Left ventricle myocardium inferior (tissue), 1 donor: Measurements from ENCODE around the gene PRDM16. TPM values are rescaled to one million over a fixed set of nuclear protein-coding genes. Genes with fewer than 3 reads are reported as not detected.

Experiments
- DNase-seq: peaks from one replicate; pipeline ENCODE4 v3.0.0-alpha.2; 2020
- H3K27ac ChIP-seq: fragments of 200-600 bp; replicated peaks from 2 replicates; pipeline ENCODE4 v1.8.0; 2021
- H3K27me3 ChIP-seq: fragments of 200-600 bp; 2 replicates; pipeline ENCODE4 v1.8.0; 2021; ENCODE audit warnings: low read depth
- H3K36me3 ChIP-seq: fragments of 200-600 bp; 2 replicates; pipeline ENCODE4 v1.8.0; 2021
- H3K4me1 ChIP-seq: fragments of 200-600 bp; 2 replicates; pipeline ENCODE4 v1.8.0; 2021
- H3K4me3 ChIP-seq: fragments of 200-600 bp; 2 replicates; pipeline ENCODE4 v1.8.0; 2021; ENCODE audit warnings: mild to moderate bottlenecking, moderate library complexity
- H3K9me3 ChIP-seq: fragments of 200-600 bp; replicated peaks from 2 replicates; pipeline ENCODE4 v1.8.0; 2021
- intact Hi-C: fragments of 100-400 bp; cut with micrococcal nuclease; formaldehyde crosslinking; loops from one replicate; pipeline ENCODE4 v1.11.0; 2022
- total RNA-seq: library from RNA; stranded (reverse); fragmentation: NEBNext Ultra II Directional; extraction: Animal tissue kit (Norgen Biotek cat#: 25700); gene quantifications from one replicate; pipeline ENCODE4 v1.2.1, GENCODE V29; 2021
- TF ChIP-seq, protein P1 (sequence below): fragments of 200-600 bp; IDR thresholded peaks from 2 replicates; pipeline ENCODE4 v1.8.0; 2021; ENCODE audit warnings: antibody characterized with exemption, mild to moderate bottlenecking, borderline replicate concordance
- donor health status: DM: no; HTN: yes; CAD: no; lungs with severe emphysema.

PRDM16 gene
- total RNA-seq, 1 donor from 2014 or later: 16.6 TPM

GRCh38 chr1:3106216-3106615 is 37.2 kb downstream of the PRDM16 start:
- Histone ChIP-seq H3K36me3 (peaks cover 7% of the 10 kb centered on the region), H3K9me3 (peaks cover 11% of the 10 kb centered on the region), H3K4me1 (peaks cover 40% of the 10 kb centered on the region), H3K27ac (no peak overlapping the region), H3K27me3 (peaks cover 22% of the 10 kb centered on the region), H3K4me3 (no peak overlapping the region)
- TF ChIP-seq, protein P1, sequence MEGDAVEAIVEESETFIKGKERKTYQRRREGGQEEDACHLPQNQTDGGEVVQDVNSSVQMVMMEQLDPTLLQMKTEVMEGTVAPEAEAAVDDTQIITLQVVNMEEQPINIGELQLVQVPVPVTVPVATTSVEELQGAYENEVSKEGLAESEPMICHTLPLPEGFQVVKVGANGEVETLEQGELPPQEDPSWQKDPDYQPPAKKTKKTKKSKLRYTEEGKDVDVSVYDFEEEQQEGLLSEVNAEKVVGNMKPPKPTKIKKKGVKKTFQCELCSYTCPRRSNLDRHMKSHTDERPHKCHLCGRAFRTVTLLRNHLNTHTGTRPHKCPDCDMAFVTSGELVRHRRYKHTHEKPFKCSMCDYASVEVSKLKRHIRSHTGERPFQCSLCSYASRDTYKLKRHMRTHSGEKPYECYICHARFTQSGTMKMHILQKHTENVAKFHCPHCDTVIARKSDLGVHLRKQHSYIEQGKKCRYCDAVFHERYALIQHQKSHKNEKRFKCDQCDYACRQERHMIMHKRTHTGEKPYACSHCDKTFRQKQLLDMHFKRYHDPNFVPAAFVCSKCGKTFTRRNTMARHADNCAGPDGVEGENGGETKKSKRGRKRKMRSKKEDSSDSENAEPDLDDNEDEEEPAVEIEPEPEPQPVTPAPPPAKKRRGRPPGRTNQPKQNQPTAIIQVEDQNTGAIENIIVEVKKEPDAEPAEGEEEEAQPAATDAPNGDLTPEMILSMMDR: no peak
- intact Hi-C loops: no loop called here
- no peak for DNase-seq

GRCh38 chr1:3107201-3107600 is 38.2 kb downstream of the PRDM16 start:
- intact Hi-C loops: no loop called here
- H3K9me3 ChIP-seq: peaks cover 11% of the 10 kb centered on the region
- no peak overlapping the region for H3K4me3 ChIP-seq
- peaks cover 19% of the 10 kb centered on the region for H3K27me3 ChIP-seq
- DNase-seq: no peak
- H3K4me1 ChIP-seq: peaks cover 38% of the 10 kb centered on the region
- TF ChIP-seq, protein P1: no peak
- peaks cover 7% of the 10 kb centered on the region for H3K36me3 ChIP-seq
- H3K27ac ChIP-seq: no peak overlapping the region

DNA sequence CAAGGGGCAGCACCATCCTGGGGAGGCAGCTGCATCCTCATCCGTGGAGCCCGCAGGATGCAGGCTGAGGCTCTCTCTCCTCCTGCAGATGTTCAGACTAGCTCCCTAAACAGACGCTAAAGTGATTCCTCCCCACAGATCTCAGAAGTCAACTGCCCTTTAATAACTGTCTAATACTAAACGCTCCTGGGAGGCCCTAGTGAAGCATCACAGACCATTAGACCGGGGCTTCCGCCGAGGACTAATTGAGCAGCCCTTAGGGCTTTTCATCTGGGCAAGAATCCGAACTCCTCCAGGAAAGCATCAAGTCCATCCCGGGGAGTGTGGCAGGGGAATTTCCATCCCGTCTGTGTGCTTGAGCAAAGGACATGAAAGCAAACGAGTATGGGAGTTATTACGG is 40.4 kb downstream of the PRDM16 start:
- peaks cover 6% of the 10 kb centered on the region for H3K27me3 ChIP-seq
- no peak for DNase-seq
- no peak overlapping the region for H3K27ac ChIP-seq
- H3K4me3 ChIP-seq: no peak overlapping the region
- TF ChIP-seq, protein P1: no peak
- peaks cover 46% of the 10 kb centered on the region for H3K4me1 ChIP-seq
- H3K9me3 ChIP-seq: peaks cover 11% of the 10 kb centered on the region
- intact Hi-C loops: no loop called here
- H3K36me3 ChIP-seq: peaks cover 7% of the 10 kb centered on the region

DNA sequence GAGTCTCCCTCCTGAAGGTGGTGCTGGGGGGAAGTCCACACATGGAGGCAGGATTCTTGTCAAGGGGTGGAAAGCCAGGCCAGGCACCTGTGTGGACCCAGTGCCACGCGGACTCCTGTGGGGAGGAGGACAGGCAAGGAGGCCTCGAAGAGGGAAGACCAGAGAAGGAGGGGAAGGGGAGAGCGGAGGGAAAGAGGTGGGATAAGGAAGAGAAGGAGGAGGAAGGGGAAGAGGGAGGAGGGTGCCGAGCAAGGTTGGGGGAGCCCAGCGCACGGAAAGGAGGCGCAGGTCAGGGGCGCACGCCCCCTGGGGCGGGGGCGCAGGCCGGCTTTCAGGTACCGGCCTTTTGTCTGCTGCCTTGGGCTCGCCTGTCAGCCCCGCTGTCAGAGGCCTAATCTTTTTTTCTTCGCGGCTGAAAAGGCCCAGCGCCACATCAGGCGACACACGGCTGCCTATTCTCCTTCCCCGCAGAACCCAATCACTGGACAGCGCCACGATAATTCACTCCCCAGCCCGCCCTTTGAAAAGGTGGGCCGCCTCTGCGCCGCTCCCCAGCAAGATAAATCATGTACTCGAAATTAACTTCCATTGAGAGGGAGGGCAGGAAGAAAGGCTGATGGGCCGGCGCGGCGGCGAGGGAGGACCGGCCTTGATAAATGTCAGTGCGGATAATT is 42.5 kb downstream of the PRDM16 start:
- peaks cover 11% of the 10 kb centered on the region for H3K9me3 ChIP-seq
- H3K27ac ChIP-seq: no peak overlapping the region
- TF ChIP-seq, protein P1: no peak
- peaks cover 56% of the 10 kb centered on the region for H3K4me1 ChIP-seq
- no peak overlapping the region for H3K4me3 ChIP-seq
- peaks cover 6% of the 10 kb centered on the region for H3K27me3 ChIP-seq
- intact Hi-C loops: no loop called here
- no peak for DNase-seq
- peaks cover 7% of the 10 kb centered on the region for H3K36me3 ChIP-seq

DNA sequence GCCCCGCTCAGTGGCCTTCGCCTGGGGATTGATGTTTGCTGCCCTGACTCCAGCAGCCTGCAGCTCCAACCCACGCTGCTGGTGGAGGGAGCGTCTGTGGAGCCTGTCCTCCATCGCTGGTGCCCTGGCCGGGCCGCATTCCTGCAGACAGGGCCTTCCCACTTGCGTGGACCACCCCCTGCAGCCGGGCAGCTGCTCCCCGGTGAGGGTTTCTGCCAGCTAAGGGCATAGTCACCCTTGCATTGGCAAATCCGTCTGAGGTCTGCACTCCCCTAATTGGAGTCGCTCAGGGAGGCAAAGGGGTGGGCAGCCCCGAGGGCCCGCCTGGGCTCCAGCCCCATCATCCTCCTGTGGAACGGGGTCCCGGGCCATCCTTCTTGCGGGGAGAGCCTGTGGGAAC is 43.5 kb downstream of the PRDM16 start:
- H3K36me3 ChIP-seq: peaks cover 7% of the 10 kb centered on the region
- intact Hi-C loops: no loop called here
- no peak overlapping the region for H3K27ac ChIP-seq
- peaks cover 9% of the 10 kb centered on the region for H3K9me3 ChIP-seq
- H3K27me3 ChIP-seq: peaks cover 6% of the 10 kb centered on the region
- DNase-seq: no peak
- no peak overlapping the region for H3K4me3 ChIP-seq
- TF ChIP-seq, protein P1: no peak
- H3K4me1 ChIP-seq: peaks cover 62% of the 10 kb centered on the region
